NK-92 (cell line): Measurements from ENCODE around the gene CDC14B.
"Not testable (repeated sequence)": the region's sequence is repeated elsewhere in the genome, so short reads cannot be mapped to it uniquely, and the experiment has no call there.

Experiments
- DNase-seq: peaks from one replicate; lab custom pipeline; 2025; ENCODE audit not compliant: unreplicated experiment; lab: John Stamatoyannopoulos, UW

CDC14B gene

GRCh38 chr9:96550659-96551058 is 69.0 kb downstream of the CDC14B start:
- DNase-seq: no peak

- not testable (repeated sequence) for DNase-seq
Measured at GRCh38 chr9:96543131-96543530, 76.5 kb downstream of the CDC14B start.

- no peak for DNase-seq
Measured at GRCh38 chr9:96540106-96540505, 79.5 kb downstream of the CDC14B start.

GRCh38 chr9:96532173-96532572 is 87.5 kb downstream of the CDC14B start:
- no peak for DNase-seq

- DNase-seq: no peak
Measured at GRCh38 chr9:96524764-96525163, 94.9 kb downstream of the CDC14B start.

GRCh38 chr9:96524045-96524444 is 95.6 kb downstream of the CDC14B start:
- no peak for DNase-seq

GRCh38 chr9:96523374-96523773 is 96.3 kb downstream of the CDC14B start:
- DNase-seq: no peak

GRCh38 chr9:96522366-96522765 is 97.3 kb downstream of the CDC14B start:
- no peak for DNase-seq

GRCh38 chr9:96519787-96520186 is 99.9 kb downstream of the CDC14B start:
- DNase-seq: no peak

- DNase-seq: no peak
Measured at GRCh38 chr9:96519095-96519494, 100.5 kb downstream of the CDC14B start.

GRCh38 chr9:96515621-96516470 is 103.8 kb downstream of the CDC14B start:
- DNase-seq: no peak

- no peak for DNase-seq
Measured at GRCh38 chr9:96514800-96515158, 104.9 kb downstream of the CDC14B start.

GRCh38 chr9:96514108-96514799 is 105.4 kb downstream of the CDC14B start:
- DNase-seq: no peak

GRCh38 chr9:96513622-96514021 is 106.0 kb downstream of the CDC14B start:
- no peak for DNase-seq

GRCh38 chr9:96512240-96512639 is 107.4 kb downstream of the CDC14B start:
- no peak for DNase-seq

GRCh38 chr9:96510258-96510657 is 109.4 kb downstream of the CDC14B start:
- DNase-seq: no peak

GRCh38 chr9:96509848-96510247 is 109.8 kb downstream of the CDC14B start:
- DNase-seq: no peak

GRCh38 chr9:96509026-96509425 is 110.6 kb downstream of the CDC14B start:
- no peak for DNase-seq

GRCh38 chr9:96508227-96508940 is 111.3 kb downstream of the CDC14B start:
- DNase-seq: no peak

- no peak for DNase-seq
Measured at GRCh38 chr9:96505316-96505991, 114.2 kb downstream of the CDC14B start.

GRCh38 chr9:96503918-96504317 is 115.7 kb downstream of the CDC14B start:
- no peak for DNase-seq
